ENCODE data around the gene KMT5B.

DNA sequence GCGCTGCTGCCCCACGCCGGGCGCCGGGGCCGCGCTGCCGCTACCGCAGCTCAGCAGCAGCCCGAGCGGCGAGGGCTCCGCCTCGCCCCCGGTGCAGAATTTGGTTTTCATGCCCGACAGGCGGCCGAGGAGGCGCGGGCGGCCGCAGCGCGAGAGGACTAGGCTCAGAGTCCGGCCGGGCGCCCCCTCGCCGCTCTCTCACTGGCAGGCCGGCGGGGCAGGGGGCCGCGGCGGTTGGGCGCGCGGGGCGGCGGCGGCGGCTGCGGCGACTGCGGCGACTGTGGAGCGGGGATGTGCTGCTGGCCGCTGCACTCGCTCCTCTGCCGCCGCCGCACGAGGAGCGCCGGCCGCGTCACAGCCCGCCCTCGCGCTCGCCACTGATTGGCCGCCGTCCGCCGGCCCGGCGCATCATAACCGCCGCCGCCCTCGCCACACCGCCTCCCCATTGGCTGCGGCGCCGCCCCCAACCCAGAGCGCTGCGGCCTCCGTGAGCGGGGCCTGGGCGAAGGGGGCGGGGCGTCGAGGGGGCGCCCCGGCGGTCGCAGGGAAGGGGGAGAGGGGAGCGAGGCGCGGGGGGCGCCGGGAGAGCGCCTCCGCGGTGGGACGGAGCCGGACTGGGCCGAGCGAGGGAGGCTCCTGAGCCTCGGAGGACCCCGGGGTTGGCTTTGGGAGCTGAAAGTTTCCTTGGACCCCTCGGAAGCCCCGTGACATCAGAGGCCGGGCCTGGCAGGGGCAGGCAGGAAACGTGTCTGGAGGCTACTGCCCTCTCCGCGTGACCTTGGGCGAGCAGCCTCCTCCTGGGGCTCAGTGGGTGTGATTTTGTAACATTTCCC, 91.8 kb downstream of the KMT5B start, which contains the start of gene CHKA:
- TF ChIP-seq, protein P1, sequence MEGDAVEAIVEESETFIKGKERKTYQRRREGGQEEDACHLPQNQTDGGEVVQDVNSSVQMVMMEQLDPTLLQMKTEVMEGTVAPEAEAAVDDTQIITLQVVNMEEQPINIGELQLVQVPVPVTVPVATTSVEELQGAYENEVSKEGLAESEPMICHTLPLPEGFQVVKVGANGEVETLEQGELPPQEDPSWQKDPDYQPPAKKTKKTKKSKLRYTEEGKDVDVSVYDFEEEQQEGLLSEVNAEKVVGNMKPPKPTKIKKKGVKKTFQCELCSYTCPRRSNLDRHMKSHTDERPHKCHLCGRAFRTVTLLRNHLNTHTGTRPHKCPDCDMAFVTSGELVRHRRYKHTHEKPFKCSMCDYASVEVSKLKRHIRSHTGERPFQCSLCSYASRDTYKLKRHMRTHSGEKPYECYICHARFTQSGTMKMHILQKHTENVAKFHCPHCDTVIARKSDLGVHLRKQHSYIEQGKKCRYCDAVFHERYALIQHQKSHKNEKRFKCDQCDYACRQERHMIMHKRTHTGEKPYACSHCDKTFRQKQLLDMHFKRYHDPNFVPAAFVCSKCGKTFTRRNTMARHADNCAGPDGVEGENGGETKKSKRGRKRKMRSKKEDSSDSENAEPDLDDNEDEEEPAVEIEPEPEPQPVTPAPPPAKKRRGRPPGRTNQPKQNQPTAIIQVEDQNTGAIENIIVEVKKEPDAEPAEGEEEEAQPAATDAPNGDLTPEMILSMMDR (IDR thresholded peaks at IDR 0.05 in 8 of 11, conservative IDR thresholded peaks at IDR 0.05 in 3 of 11) = peak in 1 of 11 experiments; percentile 22
- peak; percentile 81 to 87 (median 86) for TF ChIP-seq POLR2AphosphoS5 (IDR thresholded peaks at IDR 0.05)
